ENCODE measurements around the gene AUTS2. TPM values are rescaled to one million over a fixed set of nuclear protein-coding genes. Genes with fewer than 3 reads are reported as not detected.

The AUTS2 gene
- total RNA-seq, 1 experiment from 2014 or later = 256 TPM

DNA sequence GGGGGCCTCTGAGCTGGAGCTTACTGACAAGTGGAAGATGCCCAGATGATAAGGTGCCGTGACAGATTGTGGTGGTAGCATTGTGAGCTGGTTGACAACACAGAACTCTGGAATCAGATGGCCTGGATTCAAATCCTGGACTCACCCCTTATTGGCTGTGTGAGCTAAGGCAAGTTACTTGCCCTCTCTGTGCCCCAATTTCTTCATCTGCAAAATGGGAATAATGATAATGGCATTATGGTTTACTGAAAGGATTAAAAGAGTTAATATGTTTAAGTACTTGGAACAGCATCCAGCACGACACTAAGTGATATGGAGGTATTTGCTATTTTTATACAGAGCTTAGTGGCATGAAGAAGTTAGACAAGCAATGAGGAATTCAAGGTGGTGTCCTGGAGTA, 1067.7 kb downstream of the AUTS2 start:
- TF ChIP-seq, protein P1, sequence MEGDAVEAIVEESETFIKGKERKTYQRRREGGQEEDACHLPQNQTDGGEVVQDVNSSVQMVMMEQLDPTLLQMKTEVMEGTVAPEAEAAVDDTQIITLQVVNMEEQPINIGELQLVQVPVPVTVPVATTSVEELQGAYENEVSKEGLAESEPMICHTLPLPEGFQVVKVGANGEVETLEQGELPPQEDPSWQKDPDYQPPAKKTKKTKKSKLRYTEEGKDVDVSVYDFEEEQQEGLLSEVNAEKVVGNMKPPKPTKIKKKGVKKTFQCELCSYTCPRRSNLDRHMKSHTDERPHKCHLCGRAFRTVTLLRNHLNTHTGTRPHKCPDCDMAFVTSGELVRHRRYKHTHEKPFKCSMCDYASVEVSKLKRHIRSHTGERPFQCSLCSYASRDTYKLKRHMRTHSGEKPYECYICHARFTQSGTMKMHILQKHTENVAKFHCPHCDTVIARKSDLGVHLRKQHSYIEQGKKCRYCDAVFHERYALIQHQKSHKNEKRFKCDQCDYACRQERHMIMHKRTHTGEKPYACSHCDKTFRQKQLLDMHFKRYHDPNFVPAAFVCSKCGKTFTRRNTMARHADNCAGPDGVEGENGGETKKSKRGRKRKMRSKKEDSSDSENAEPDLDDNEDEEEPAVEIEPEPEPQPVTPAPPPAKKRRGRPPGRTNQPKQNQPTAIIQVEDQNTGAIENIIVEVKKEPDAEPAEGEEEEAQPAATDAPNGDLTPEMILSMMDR (conservative IDR thresholded peaks at IDR 0.05) = no peak
- Histone ChIP-seq H3K4ac (ENCODE audit: low read depth, low read length) (no peak overlapping the region), H4K91ac (ENCODE audit: insufficient read length, low read depth, low read length) (no peak overlapping the region), H3K4me2 (ENCODE audit: insufficient read depth, insufficient read length, low read length) (no peak overlapping the region), H3K27me3 (ENCODE audit: insufficient read depth, low read length) (no peaks in the 10 kb centered on the region), H3K14ac (ENCODE audit: insufficient read depth, low read length) (no peak overlapping the region), H2AK5ac (ENCODE audit: insufficient read length, low read length) (no peak overlapping the region), H2BK15ac (ENCODE audit: low read depth, low read length) (no peak overlapping the region), H3K27ac (ENCODE audit: insufficient read length, low read depth, low read length) (no peak overlapping the region), H3K18ac (ENCODE audit: insufficient read length, low read depth, low read length) (no peak overlapping the region), H2BK12ac (ENCODE audit: insufficient read length, low read depth, low read length) (no peak overlapping the region), H3T11ph (ENCODE audit: low read length) (no peak overlapping the region), H3K79me2 (ENCODE audit: insufficient read depth, low read length) (no peaks in the 10 kb centered on the region), H2BK20ac (ENCODE audit: low read depth, low read length, poor library complexity, severe bottlenecking) (no peak overlapping the region), H3K23me2 (ENCODE audit: insufficient read length, low read depth, low read length, poor library complexity, severe bottlenecking) (no peaks in the 10 kb centered on the region), H2AFZ (ENCODE audit: low read length) (no peak overlapping the region), H3K9me3 (ENCODE audit: control insufficient read depth, low read depth, low read length) (no peaks in the 10 kb centered on the region), H2BK120ac (ENCODE audit: low read depth, low read length, poor library complexity, severe bottlenecking) (no peak overlapping the region), H3K4me1 (ENCODE audit: insufficient read depth, low read length) (no peaks in the 10 kb centered on the region; the same call in 1 of the 2 replicates), H4K8ac (replicated peaks; ENCODE audit: insufficient read length, low read depth, low read length) (no peak overlapping the region), H3K9ac (ENCODE audit: extremely low read depth, insufficient read length, low read length) (no peak overlapping the region), H4K20me1 (ENCODE audit: control insufficient read depth, insufficient read depth, insufficient read length) (no peaks in the 10 kb centered on the region), H4K5ac (ENCODE audit: insufficient read length, low read depth, low read length) (no peak overlapping the region), H2BK5ac (ENCODE audit: insufficient read length, low read length) (no peak overlapping the region), H3K23ac (ENCODE audit: insufficient read length, low read depth, low read length) (no peak overlapping the region), H3K79me1 (ENCODE audit: insufficient read depth, low read depth, low read length, poor library complexity, severe bottlenecking) (no peaks in the 10 kb centered on the region), H3K56ac (ENCODE audit: insufficient read length, low read depth, low read length) (no peak overlapping the region)
- Mint-ChIP-seq H3K4me1 (peaks cover 27 to 36% of the 10 kb centered on the region in 2 experiments), H3K36me3 (ENCODE audit: insufficient read depth in 1 of 3, low read depth in 3 of 3) (no peaks in the 10 kb centered on the region), H3K4me3 (no peak overlapping the region), H3K27ac (no peak overlapping the region), H3K9me3 (no peaks in the 10 kb centered on the region), H3K27me3 (ENCODE audit: low read depth) (0 out of 2 replicates have a peak, but pooled peaks cover 2% of the 10 kb centered on the region)
- WGBS (ENCODE audit: extremely low coverage, insufficient read length, low lambda C conversion rate) = no CpG with 5 or more reads among the region's 2 CpGs
- no peak for DNase-seq

Measured in H9 (cell line).